MM.1S (cell line): ENCODE data around the gene MBTPS1.

Experiments used
- DNase-seq: peaks from one replicate; pipeline ENCODE4 v3.0.0-alpha.2; 2015
- H2AFZ ChIP-seq: fragments of 300-600 bp; sonication (generic); 2 replicates; pipeline ENCODE4 v1.6.0; 2016; ENCODE audit warnings: antibody characterized with exemption, low read length
- H3F3A ChIP-seq: fragments of 300-600 bp; sonication (generic); 2 replicates; pipeline ENCODE4 v1.6.1; 2016; ENCODE audit warnings: mild to moderate bottlenecking, antibody characterized with exemption, low read length, moderate library complexity, mixed read lengths; ENCODE audit not compliant: insufficient read depth
- H3K27ac ChIP-seq: fragments of 300-600 bp; sonication (generic); 2 replicates; pipeline ENCODE4 v1.5.1; 2016; ENCODE audit warnings: mild to moderate bottlenecking, low read length
- H3K27me3 ChIP-seq: fragments of 300-600 bp; sonication (generic); replicated peaks from 2 replicates; pipeline ENCODE4 v1.6.0; 2016; ENCODE audit warnings: low read length; ENCODE audit not compliant: insufficient read depth
- H3K36me3 ChIP-seq: fragments of 300-600 bp; sonication (generic); replicated peaks from 2 replicates; pipeline ENCODE4 v1.6.1; 2016; ENCODE audit warnings: mild to moderate bottlenecking, low read length, mixed read lengths; ENCODE audit not compliant: insufficient read depth
- H3K4me1 ChIP-seq: fragments of 300-600 bp; sonication (generic); 2 replicates; pipeline ENCODE4 v1.6.1; 2016; ENCODE audit warnings: low read length, mixed read lengths
- H3K4me2 ChIP-seq: fragments of 300-600 bp; sonication (generic); 2 replicates; pipeline ENCODE4 v1.6.0; 2016; ENCODE audit warnings: low read depth, low read length
- H3K4me3 ChIP-seq: fragments of 300-600 bp; sonication (generic); 2 replicates; pipeline ENCODE4 v1.5.1; 2016; ENCODE audit warnings: low read length, mixed read lengths
- H3K79me2 ChIP-seq: fragments of 300-600 bp; sonication (generic); 2 replicates; pipeline ENCODE4 v1.6.1; 2016; ENCODE audit warnings: mixed run types, low read length, mixed read lengths
- H3K9ac ChIP-seq: fragments of 300-600 bp; sonication (generic); 2 replicates; pipeline ENCODE4 v1.6.1; 2016; ENCODE audit warnings: low read length, mixed read lengths
- H3K9me2 ChIP-seq: fragments of 300-600 bp; sonication (generic); replicated peaks from 2 replicates; pipeline ENCODE4 v1.6.1; 2016; ENCODE audit warnings: mild to moderate bottlenecking, low read length, mixed read lengths; ENCODE audit not compliant: insufficient read depth
- H3K9me3 ChIP-seq: fragments of 300-600 bp; sonication (generic); replicated peaks from 2 replicates; pipeline ENCODE4 v1.6.1; 2016; ENCODE audit warnings: mild to moderate bottlenecking, low read length, mixed read lengths; ENCODE audit not compliant: insufficient read depth
- H4K20me1 ChIP-seq: fragments of 300-600 bp; sonication (generic); 2 replicates; pipeline ENCODE4 v1.6.1; 2016; ENCODE audit warnings: mild to moderate bottlenecking, low read length, moderate library complexity, mixed read lengths; ENCODE audit not compliant: insufficient read depth
- EZH2 ChIP-seq: fragments of 300-600 bp; sonication (generic); optimal IDR thresholded peaks from 2 replicates; pipeline ENCODE3; 2017; ENCODE audit warnings: low read depth, mild to moderate bottlenecking, antibody characterized with exemption, low read length, mixed read lengths
- EZH2phosphoT487 ChIP-seq: fragments of 300-600 bp; sonication (generic); IDR thresholded peaks from 2 replicates; pipeline ENCODE4 v1.6.1; 2018; ENCODE audit warnings: antibody characterized with exemption, low read length
- TF ChIP-seq, protein P1 (sequence below): fragments of 300-600 bp; sonication (generic); IDR thresholded peaks from 2 replicates; pipeline ENCODE4 v1.5.1; 2016; ENCODE audit warnings: antibody characterized with exemption, low read length, mixed read lengths

MBTPS1 gene

DNA sequence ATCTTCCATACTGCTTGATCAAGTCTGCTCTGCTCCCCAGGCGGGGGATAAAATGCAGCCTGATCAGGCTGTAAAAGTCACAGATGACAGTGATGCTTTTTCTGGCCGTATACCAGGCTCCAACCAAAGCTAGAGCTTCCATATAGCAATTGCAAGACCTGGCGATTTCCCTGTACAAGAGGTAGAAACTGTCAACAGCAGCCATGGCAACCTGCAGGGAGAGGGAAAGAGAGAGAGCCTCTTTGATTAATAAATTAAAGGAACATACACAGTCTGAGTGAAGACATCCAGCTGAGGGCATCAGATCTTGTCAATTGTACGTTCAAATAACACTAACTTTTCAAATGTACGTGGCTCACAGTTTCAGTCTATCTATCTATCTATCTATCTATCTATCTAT lies 14.4 kb upstream of the MBTPS1 start:
- TF ChIP-seq, protein P1, sequence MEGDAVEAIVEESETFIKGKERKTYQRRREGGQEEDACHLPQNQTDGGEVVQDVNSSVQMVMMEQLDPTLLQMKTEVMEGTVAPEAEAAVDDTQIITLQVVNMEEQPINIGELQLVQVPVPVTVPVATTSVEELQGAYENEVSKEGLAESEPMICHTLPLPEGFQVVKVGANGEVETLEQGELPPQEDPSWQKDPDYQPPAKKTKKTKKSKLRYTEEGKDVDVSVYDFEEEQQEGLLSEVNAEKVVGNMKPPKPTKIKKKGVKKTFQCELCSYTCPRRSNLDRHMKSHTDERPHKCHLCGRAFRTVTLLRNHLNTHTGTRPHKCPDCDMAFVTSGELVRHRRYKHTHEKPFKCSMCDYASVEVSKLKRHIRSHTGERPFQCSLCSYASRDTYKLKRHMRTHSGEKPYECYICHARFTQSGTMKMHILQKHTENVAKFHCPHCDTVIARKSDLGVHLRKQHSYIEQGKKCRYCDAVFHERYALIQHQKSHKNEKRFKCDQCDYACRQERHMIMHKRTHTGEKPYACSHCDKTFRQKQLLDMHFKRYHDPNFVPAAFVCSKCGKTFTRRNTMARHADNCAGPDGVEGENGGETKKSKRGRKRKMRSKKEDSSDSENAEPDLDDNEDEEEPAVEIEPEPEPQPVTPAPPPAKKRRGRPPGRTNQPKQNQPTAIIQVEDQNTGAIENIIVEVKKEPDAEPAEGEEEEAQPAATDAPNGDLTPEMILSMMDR, result no peak
- no peak for TF ChIP-seq EZH2
- no peak for TF ChIP-seq EZH2phosphoT487
- Histone ChIP-seq H3K27ac (no peak overlapping the region), H4K20me1 (no peaks in the 10 kb centered on the region), H2AFZ (no peak overlapping the region), H3K4me3 (no peak overlapping the region), H3K36me3 (no peaks in the 10 kb centered on the region), H3K9ac (no peak overlapping the region), H3F3A (no peaks in the 10 kb centered on the region), H3K9me3 (no peaks in the 10 kb centered on the region), H3K4me2 (no peak overlapping the region), H3K4me1 (0 out of 2 replicates have a peak, but pooled peaks cover 3% of the 10 kb centered on the region), H3K9me2 (no peaks in the 10 kb centered on the region), H3K27me3 (no peaks in the 10 kb centered on the region), H3K79me2 (peaks cover 18% of the 10 kb centered on the region)
- no peak for DNase-seq

DNA sequence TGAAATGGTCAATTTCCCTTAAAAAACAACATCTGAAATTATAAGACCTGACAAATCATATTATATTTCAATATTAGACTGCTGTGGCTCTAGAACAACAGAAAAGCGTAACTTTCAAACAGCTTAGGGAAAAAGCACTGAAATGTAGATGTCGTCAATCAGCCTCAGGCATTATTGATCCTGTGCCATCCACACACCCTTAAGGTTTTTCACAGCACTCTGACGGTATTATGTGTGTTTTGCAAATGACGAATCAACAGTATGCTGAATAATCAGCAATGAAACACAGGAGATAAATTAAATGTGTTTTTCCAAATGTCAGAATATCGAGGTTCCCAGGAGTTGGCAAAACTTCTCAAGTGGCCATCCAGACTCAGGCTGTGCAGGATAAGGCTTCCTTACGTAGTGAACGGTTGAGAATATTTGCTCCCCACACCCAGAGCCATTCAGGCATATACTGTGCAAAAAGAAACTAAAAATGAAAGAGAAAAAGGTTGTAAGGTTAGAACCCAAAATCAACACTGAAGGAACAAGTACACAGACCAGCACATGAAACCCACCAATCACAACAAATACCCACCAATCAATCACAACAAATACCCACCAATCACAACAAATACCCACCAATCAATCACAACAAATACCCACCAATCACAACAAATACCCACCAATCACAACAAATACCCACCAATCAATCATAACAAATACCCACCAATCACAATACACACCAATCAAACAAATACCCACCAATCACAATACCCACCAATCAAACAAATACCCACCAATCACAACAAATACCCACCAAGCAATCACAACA lies 7.7 kb upstream of the MBTPS1 start:
- DNase-seq, result no peak
- H3K4me3 ChIP-seq, result no peak overlapping the region
- TF ChIP-seq EZH2, result no peak
- TF ChIP-seq, protein P1, result no peak
- TF ChIP-seq EZH2phosphoT487, result no peak
- H3K4me2 ChIP-seq, result no peak overlapping the region
- H3K27ac ChIP-seq, result no peak overlapping the region
- H2AFZ ChIP-seq, result no peak overlapping the region
- H3K9me3 ChIP-seq, result no peaks in the 10 kb centered on the region
- no peaks in the 10 kb centered on the region for H3K36me3 ChIP-seq
- H3F3A ChIP-seq, result no peaks in the 10 kb centered on the region
- no peaks in the 10 kb centered on the region for H3K4me1 ChIP-seq
- no peaks in the 10 kb centered on the region for H3K79me2 ChIP-seq
- H3K9ac ChIP-seq, result no peak overlapping the region
- no peaks in the 10 kb centered on the region for H4K20me1 ChIP-seq
- H3K9me2 ChIP-seq, result no peaks in the 10 kb centered on the region
- no peaks in the 10 kb centered on the region for H3K27me3 ChIP-seq

DNA sequence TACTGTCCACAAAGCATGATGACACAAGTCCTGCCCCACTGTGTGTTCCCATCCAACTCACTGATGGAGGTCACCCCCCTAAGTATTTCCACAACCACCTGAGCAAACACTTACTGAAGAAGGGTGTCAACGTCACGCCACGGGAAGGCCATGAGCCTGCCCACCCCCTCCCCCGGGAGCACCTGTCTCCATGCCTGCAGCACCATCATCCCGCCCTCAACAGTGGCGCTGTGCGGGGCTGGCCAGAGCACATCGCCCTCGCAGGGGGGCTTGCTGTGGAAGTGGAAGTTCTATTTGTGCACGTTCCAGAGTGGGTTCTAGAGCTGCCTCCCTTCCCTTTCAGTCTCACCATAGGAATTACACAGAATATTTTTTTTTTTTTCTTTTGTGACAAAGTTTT lies 4.3 kb upstream of the MBTPS1 start:
- Histone ChIP-seq H2AFZ (no peak overlapping the region), H3K79me2 (peaks cover 2% of the 10 kb centered on the region), H3K27ac (no peak overlapping the region), H3K4me3 (no peak overlapping the region), H3K4me2 (no peak overlapping the region), H3K9me2 (no peaks in the 10 kb centered on the region), H3K9ac (no peak overlapping the region), H3K27me3 (no peaks in the 10 kb centered on the region), H3F3A (peaks cover 4% of the 10 kb centered on the region; the same call in 1 of the 2 replicates), H3K4me1 (no peaks in the 10 kb centered on the region), H3K36me3 (no peaks in the 10 kb centered on the region), H4K20me1 (no peaks in the 10 kb centered on the region), H3K9me3 (no peaks in the 10 kb centered on the region)
- DNase-seq, result no peak
- TF ChIP-seq EZH2, result no peak
- TF ChIP-seq, protein P1, result no peak
- TF ChIP-seq EZH2phosphoT487, result no peak
